Uterus (tissue), 4 donors: ENCODE data around the gene SORD. TPM values are rescaled to one million over a fixed set of nuclear protein-coding genes. Genes with fewer than 3 reads are reported as not detected.

Source experiments
- DNase-seq, 2 donors: peaks; one replicate each; pipeline ENCODE4 v3.0.0-alpha.2; 2019 to 2020
- H3K27ac ChIP-seq, 2 donors: fragments of 200-600 bp; sonication (generic); 1 replicate in 1 of 2; 2 replicates in 1 of 2; pipeline ENCODE4 v1.5.1; 2016 to 2018
- H3K27me3 ChIP-seq, 2 donors: fragments of 200-600 bp; sonication (generic); one replicate each; pipeline ENCODE4 v1.5.1; 2018 to 2019; ENCODE audit warnings: control low read depth in 1 of 2
- H3K36me3 ChIP-seq, 2 donors: fragments of 200-600 bp; sonication (generic); one replicate each; pipeline ENCODE4 v1.5.1; 2019; ENCODE audit warnings: control low read depth in 1 of 2
- H3K4me1 ChIP-seq, 2 donors: fragments of 200-600 bp; sonication (generic); one replicate each; pipeline ENCODE4 v1.5.1; 2018 to 2019; ENCODE audit warnings: control low read depth in 1 of 2
- H3K4me3 ChIP-seq, 2 donors: fragments of 200-600 bp; sonication (generic); 1 replicate in 1 of 2; 2 replicates in 1 of 2; pipeline ENCODE4 v1.5.1; 2018 to 2019; ENCODE audit warnings: mild to moderate bottlenecking in 1 of 2
- H3K9me3 ChIP-seq, 2 donors: fragments of 200-600 bp; sonication (generic); one replicate each; pipeline ENCODE4 v1.5.1; 2019; ENCODE audit warnings: control low read depth in 1 of 2
- CTCF ChIP-seq, 4 experiments: fragments of 200-600 bp in 2 of 4; fragments of 450-650 bp in 2 of 4; sonication (generic) in 2 of 4; IDR thresholded peaks; one replicate each; pipeline ENCODE4 v1.5.1; 2016 to 2019; ENCODE audit warnings: antibody characterized with exemption in 4 of 4, mild to moderate bottlenecking in 2 of 4, moderate library complexity in 1 of 4
- POLR2A ChIP-seq, 2 donors: fragments of 450-650 bp; IDR thresholded peaks; one replicate each; pipeline ENCODE4 v1.6.1; 2016; ENCODE audit warnings: antibody characterized with exemption in 2 of 2, mild to moderate bottlenecking in 1 of 2, moderate library complexity in 1 of 2
- intact Hi-C: fragments of 100-400 bp; cut with DNase I; formaldehyde crosslinking; loops from one replicate; pipeline ENCODE4 v1.15.1; 2023; ENCODE audit warnings: low total_unique reads
- total RNA-seq, 4 donors: library from RNA; depleted of rRNA in 3 of 4; stranded (reverse); fragments of >200 nt in 3 of 4; gene quantifications; one replicate each; pipeline versions ENCODE4 v1.1.0 to v1.2.4, GENCODE V29; 2014 to 2023
- donor health status: DM: yes; HTN: yes; CAD: no.

The SORD gene
- total RNA-seq, 4 donors from 2014 or later, result 4.9 to 30.6 (median 19.3) TPM

DNA sequence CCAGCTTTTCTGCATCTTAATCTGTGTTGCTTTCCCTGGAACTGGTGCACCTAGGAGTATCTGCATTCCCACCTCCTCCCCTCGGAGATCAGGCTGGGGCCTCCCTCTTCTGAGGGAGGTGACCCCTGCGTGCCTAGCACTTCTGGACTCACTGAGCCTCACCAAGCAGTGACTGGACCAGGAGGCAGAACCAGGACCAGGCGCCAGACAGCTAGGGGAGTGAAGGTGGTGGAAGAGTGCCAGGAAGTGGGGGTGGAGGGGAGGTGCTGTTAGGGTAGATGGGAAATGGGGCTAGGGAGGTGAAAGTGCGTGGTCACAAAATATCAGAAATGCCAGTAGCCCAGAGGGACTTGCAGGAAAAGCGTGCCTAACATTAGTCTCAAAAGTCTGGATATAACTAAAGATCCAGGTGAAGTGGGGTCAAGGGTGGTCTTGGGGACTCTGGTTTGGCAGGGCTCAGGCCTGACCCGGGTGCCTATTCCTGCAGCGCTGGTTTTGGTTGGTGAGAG lies 92.4 kb downstream of the SORD start:
- Histone ChIP-seq H3K4me3 (no peak overlapping the region), H3K27ac (no peak overlapping the region), H3K4me1 (peaks cover 0 to 12% of the 10 kb centered on the region in 2 donors), H3K27me3 (peaks cover 10 to 32% of the 10 kb centered on the region in 2 donors), H3K36me3 (no peaks in the 10 kb centered on the region), H3K9me3 (no peaks in the 10 kb centered on the region)
- no peak for TF ChIP-seq CTCF (IDR thresholded peaks at IDR 0.05)
- no peak for TF ChIP-seq POLR2A (IDR thresholded peaks at IDR 0.05)
- no peak for DNase-seq
- intact Hi-C loops, result no loop called here

- no peak for TF ChIP-seq CTCF (IDR thresholded peaks at IDR 0.05)
- TF ChIP-seq POLR2A (IDR thresholded peaks at IDR 0.05), result no peak
- Histone ChIP-seq H3K36me3 (no peaks in the 10 kb centered on the region), H3K27ac (no peak overlapping the region), H3K4me3 (no peak overlapping the region), H3K9me3 (no peaks in the 10 kb centered on the region), H3K27me3 (peaks cover 10 to 32% of the 10 kb centered on the region in 2 donors), H3K4me1 (peaks cover 0 to 12% of the 10 kb centered on the region in 2 donors)
- no peak for DNase-seq
- intact Hi-C loops, result no loop called here
Observed at GRCh38 chr15:45116006-45116481, 93.0 kb downstream of the SORD start.

DNA sequence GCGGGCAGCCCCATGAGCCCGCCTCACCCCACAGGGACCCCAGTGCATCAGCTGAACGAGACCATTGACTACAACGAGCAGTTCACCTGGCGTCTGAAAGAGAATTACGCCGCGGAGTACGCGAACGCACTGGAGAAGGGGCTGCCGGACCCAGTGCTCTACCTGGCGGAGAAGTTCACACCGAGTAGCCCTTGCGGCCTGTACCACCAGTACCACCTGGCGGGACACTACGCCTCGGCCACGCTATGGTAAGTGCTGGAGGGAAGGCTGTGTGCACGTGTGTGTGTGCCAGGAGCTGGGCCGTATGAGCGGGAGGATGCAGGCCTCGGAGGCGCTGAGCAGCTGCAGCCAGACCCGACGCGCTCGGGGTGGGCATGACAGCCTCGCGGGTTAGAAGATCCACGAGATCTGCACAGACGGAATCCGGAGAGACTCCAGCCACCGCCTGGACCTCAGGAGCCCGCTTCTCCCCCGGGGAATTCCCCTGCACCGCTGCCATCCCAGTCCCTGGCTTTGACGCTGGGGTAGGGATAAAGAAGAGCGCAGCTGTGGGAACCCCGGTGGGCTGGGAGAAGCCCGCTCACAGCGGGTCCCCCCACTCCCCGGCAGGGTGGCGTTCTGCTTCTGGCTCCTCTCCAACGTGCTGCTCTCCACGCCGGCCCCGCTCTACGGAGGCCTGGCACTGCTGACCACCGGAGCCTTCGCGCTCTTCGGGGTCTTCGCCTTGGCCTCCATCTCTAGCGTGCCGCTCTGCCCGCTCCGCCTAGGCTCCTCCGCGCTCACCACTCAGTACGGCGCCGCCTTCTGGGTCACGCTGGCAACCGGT lies 93.7 kb downstream of the SORD start:
- no peak for DNase-seq
- intact Hi-C loops, result no loop called here
- TF ChIP-seq POLR2A (IDR thresholded peaks at IDR 0.05) (no peak), CTCF (IDR thresholded peaks at IDR 0.05) (no peak)
- H3K27ac ChIP-seq, result no peak overlapping the region
- no peak overlapping the region for H3K4me3 ChIP-seq
- H3K4me1 ChIP-seq, result peaks cover 0 to 12% of the 10 kb centered on the region in 2 donors
- H3K27me3 ChIP-seq, result peaks cover 10 to 32% of the 10 kb centered on the region in 2 donors
- H3K36me3 ChIP-seq, result no peaks in the 10 kb centered on the region
- no peaks in the 10 kb centered on the region for H3K9me3 ChIP-seq

- DNase-seq, result no peak
- Histone ChIP-seq H3K27me3 (peaks cover 10 to 32% of the 10 kb centered on the region in 2 donors), H3K9me3 (no peaks in the 10 kb centered on the region), H3K4me1 (peaks cover 0 to 12% of the 10 kb centered on the region in 2 donors), H3K4me3 (no peak overlapping the region), H3K36me3 (no peaks in the 10 kb centered on the region), H3K27ac (no peak overlapping the region)
- intact Hi-C loops, result no loop called here
- TF ChIP-seq POLR2A (IDR thresholded peaks at IDR 0.05) (no peak), CTCF (IDR thresholded peaks at IDR 0.05) (no peak)
Observed at GRCh38 chr15:45117308-45118130, 94.5 kb downstream of the SORD start.
